GM21825 (cell line): ENCODE results near the gene FCSK.

Experiments used
- ATAC-seq: cut with Tn5 transposase; IDR thresholded peaks from one replicate; pipeline ENCODE4 v1.9.1; 2021; ENCODE audit warnings: mild to moderate bottlenecking, moderate library complexity; ENCODE audit not compliant: unreplicated experiment

Gene FCSK

GRCh38 chr16:70453117-70453891 is 1.1 kb upstream of the FCSK start:
- ATAC-seq = no peak

GRCh38 chr16:70453892-70454221 is 538 bp upstream of the FCSK start:
- no peak for ATAC-seq

GRCh38 chr16:70455910-70456309 is 1.5 kb downstream of the FCSK start:
- no peak for ATAC-seq

- no peak for ATAC-seq
These were observed 3.2 kb downstream of the FCSK start for GRCh38 chr16:70457446-70458166.

- ATAC-seq = no peak
These were observed 6.4 kb downstream of the FCSK start for GRCh38 chr16:70460737-70461261.

GRCh38 chr16:70463235-70463634 is 8.8 kb downstream of the FCSK start:
- no peak for ATAC-seq

- ATAC-seq = no peak
These were observed 11.8 kb downstream of the FCSK start for GRCh38 chr16:70465999-70466804.

GRCh38 chr16:70466805-70467076 is 12.3 kb downstream of the FCSK start:
- no peak for ATAC-seq

- ATAC-seq = no peak
These were observed 12.7 kb downstream of the FCSK start for GRCh38 chr16:70467113-70467512.

- no peak for ATAC-seq
These were observed 13.2 kb downstream of the FCSK start for GRCh38 chr16:70467608-70468007.

GRCh38 chr16:70468776-70469525 is 14.6 kb downstream of the FCSK start:
- no peak for ATAC-seq

GRCh38 chr16:70470141-70470926 is 15.9 kb downstream of the FCSK start:
- ATAC-seq = no peak

GRCh38 chr16:70470927-70471341 is 16.5 kb downstream of the FCSK start:
- no peak for ATAC-seq

GRCh38 chr16:70472786-70473433 is 18.5 kb downstream of the FCSK start:
- ATAC-seq = no peak

- no peak for ATAC-seq
These were observed 19.3 kb downstream of the FCSK start for GRCh38 chr16:70473446-70474319.

- ATAC-seq = no peak
These were observed 20.1 kb downstream of the FCSK start for GRCh38 chr16:70474320-70475053.

- no peak for ATAC-seq
These were observed 20.9 kb downstream of the FCSK start for GRCh38 chr16:70475054-70475871.
